Colonic mucosa (tissue), 4 donors: ENCODE measurements around the gene COL20A1. TPM values are rescaled to one million over a fixed set of nuclear protein-coding genes. Genes with fewer than 3 reads are reported as not detected.

Experiments used
- DNase-seq: peaks from one replicate; pipeline ENCODE4 v3.0.0-alpha.2; 2020
- H3K27ac ChIP-seq: fragments of 200-600 bp; one replicate; pipeline ENCODE4 v1.8.0; 2021
- H3K27me3 ChIP-seq: fragments of 200-600 bp; one replicate; pipeline ENCODE4 v1.8.0; 2021
- H3K36me3 ChIP-seq: fragments of 200-600 bp; one replicate; pipeline ENCODE4 v1.8.0; 2021
- H3K4me1 ChIP-seq: fragments of 200-600 bp; one replicate; pipeline ENCODE4 v1.8.0; 2021; ENCODE audit warnings: mild to moderate bottlenecking
- H3K4me3 ChIP-seq: fragments of 200-600 bp; one replicate; pipeline ENCODE4 v1.8.0; 2021
- H3K9ac ChIP-seq, 2 donors: one replicate each; pipeline ENCODE4 v1.7.0; 2013; ENCODE audit warnings: control low read depth in 2 of 2, low read depth in 2 of 2, low read length in 2 of 2
- H3K9me3 ChIP-seq: fragments of 200-600 bp; one replicate; pipeline ENCODE4 v1.8.0; 2021
- CTCF ChIP-seq: fragments of 200-600 bp; IDR thresholded peaks from one replicate; pipeline ENCODE4 v1.8.0; 2022; ENCODE audit warnings: antibody characterized with exemption, mild to moderate bottlenecking
- intact Hi-C: fragments of 100-400 bp; cut with DNase I; formaldehyde crosslinking; loops from one replicate; pipeline ENCODE4 v1.14.1; 2022
- total RNA-seq, 2 donors: library from RNA; stranded (reverse); fragmentation: NEBNext Ultra II Directional in 1 of 2; extraction: Animal tissue kit (Norgen Biotek cat#: 25700) in 1 of 2; gene quantifications; one replicate each; pipeline ENCODE4 v1.2.1, GENCODE V29; 2021
- donor health status: healthy.
- donor health status: DM: no; HTN: no; CAD: no.
- donor health status: DM: no; HTN: no; CAD: no.

Gene COL20A1
- total RNA-seq, 2 donors from 2014 or later = not detected

GRCh38 chr20:63295422-63295821, 2.4 kb downstream of the COL20A1 start:
- DNase-seq = no peak
- no peak for TF ChIP-seq CTCF
- H3K27me3 ChIP-seq = peaks cover 7% of the 10 kb centered on the region
- no peak overlapping the region for H3K9ac ChIP-seq
- H3K4me1 ChIP-seq = no peaks in the 10 kb centered on the region
- intact Hi-C loops = no loop called here
- H3K36me3 ChIP-seq = no peaks in the 10 kb centered on the region
- H3K27ac ChIP-seq = no peak overlapping the region
- no peak overlapping the region for H3K4me3 ChIP-seq
- no peaks in the 10 kb centered on the region for H3K9me3 ChIP-seq

- H3K27me3 ChIP-seq = peaks cover 7% of the 10 kb centered on the region
- no peaks in the 10 kb centered on the region for H3K9me3 ChIP-seq
- no peak overlapping the region for H3K4me3 ChIP-seq
- H3K27ac ChIP-seq = no peak overlapping the region
- no peak for DNase-seq
- no peaks in the 10 kb centered on the region for H3K4me1 ChIP-seq
- no peak overlapping the region for H3K9ac ChIP-seq
- intact Hi-C loops = no loop called here
- no peaks in the 10 kb centered on the region for H3K36me3 ChIP-seq
- no peak for TF ChIP-seq CTCF
Observed at GRCh38 chr20:63295846-63296245, 2.9 kb downstream of the COL20A1 start.

GRCh38 chr20:63296531-63297299, 3.7 kb downstream of the COL20A1 start:
- Histone ChIP-seq H3K27me3 (peaks cover 7% of the 10 kb centered on the region), H3K9me3 (no peaks in the 10 kb centered on the region)

GRCh38 chr20:63297371-63297781, 4.4 kb downstream of the COL20A1 start:
- H3K4me3 ChIP-seq = no peak overlapping the region
- no peak overlapping the region for H3K9ac ChIP-seq
- no peaks in the 10 kb centered on the region for H3K4me1 ChIP-seq
- no peak for DNase-seq
- TF ChIP-seq CTCF = no peak
- H3K27ac ChIP-seq = no peak overlapping the region
- intact Hi-C loops = no loop called here
- peaks cover 7% of the 10 kb centered on the region for H3K27me3 ChIP-seq
- H3K36me3 ChIP-seq = no peaks in the 10 kb centered on the region
- H3K9me3 ChIP-seq = no peaks in the 10 kb centered on the region

More at GRCh38 chr20:63296531-63297299, 3.7 kb downstream of the COL20A1 start:
- Histone ChIP-seq H3K9ac (no peak overlapping the region), H3K4me1 (no peaks in the 10 kb centered on the region), H3K27ac (no peak overlapping the region), H3K36me3 (no peaks in the 10 kb centered on the region), H3K4me3 (no peak overlapping the region)
- TF ChIP-seq CTCF = no peak
- intact Hi-C loops = no loop called here
- DNase-seq = no peak

- H3K4me3 ChIP-seq = no peak overlapping the region
- peaks cover 7% of the 10 kb centered on the region for H3K27me3 ChIP-seq
- H3K36me3 ChIP-seq = no peaks in the 10 kb centered on the region
- no peaks in the 10 kb centered on the region for H3K4me1 ChIP-seq
- no peaks in the 10 kb centered on the region for H3K9me3 ChIP-seq
- H3K27ac ChIP-seq = no peak overlapping the region
- H3K9ac ChIP-seq = no peak overlapping the region
- no peak for TF ChIP-seq CTCF
- intact Hi-C loops = no loop called here
- no peak for DNase-seq
Observed at GRCh38 chr20:63297796-63298572, 5.0 kb downstream of the COL20A1 start.
